ENCODE measurements around the gene PBLD. TPM values are rescaled to one million over a fixed set of nuclear protein-coding genes. Genes with fewer than 3 reads are reported as not detected.

Gene PBLD
- total RNA-seq, 1 experiment from 2014 or later: 4.9 TPM

DNA sequence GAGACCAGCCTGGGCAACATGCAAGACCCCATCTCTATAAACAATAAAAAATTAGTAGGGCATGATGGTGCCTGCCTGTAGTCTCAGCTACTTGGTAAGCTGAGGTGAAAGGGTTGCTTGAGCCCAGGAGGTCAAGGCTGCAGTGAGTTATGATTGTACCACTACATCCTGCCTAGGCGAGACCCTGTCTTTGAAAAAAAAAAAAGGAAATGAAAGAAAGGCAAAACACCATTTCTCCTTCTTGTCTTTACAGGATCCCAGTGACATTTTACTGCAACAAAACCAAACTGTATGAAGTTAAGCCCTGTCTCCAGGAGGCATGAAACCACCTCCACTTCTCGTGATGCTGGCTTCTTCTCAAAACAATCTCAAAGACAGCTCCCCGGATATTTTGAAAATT, 29.9 kb upstream of the PBLD start:
- TF ChIP-seq, protein P1, sequence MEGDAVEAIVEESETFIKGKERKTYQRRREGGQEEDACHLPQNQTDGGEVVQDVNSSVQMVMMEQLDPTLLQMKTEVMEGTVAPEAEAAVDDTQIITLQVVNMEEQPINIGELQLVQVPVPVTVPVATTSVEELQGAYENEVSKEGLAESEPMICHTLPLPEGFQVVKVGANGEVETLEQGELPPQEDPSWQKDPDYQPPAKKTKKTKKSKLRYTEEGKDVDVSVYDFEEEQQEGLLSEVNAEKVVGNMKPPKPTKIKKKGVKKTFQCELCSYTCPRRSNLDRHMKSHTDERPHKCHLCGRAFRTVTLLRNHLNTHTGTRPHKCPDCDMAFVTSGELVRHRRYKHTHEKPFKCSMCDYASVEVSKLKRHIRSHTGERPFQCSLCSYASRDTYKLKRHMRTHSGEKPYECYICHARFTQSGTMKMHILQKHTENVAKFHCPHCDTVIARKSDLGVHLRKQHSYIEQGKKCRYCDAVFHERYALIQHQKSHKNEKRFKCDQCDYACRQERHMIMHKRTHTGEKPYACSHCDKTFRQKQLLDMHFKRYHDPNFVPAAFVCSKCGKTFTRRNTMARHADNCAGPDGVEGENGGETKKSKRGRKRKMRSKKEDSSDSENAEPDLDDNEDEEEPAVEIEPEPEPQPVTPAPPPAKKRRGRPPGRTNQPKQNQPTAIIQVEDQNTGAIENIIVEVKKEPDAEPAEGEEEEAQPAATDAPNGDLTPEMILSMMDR (conservative IDR thresholded peaks at IDR 0.05; ENCODE audit: low read depth, low read length): no peak
- Histone ChIP-seq H3K27ac (ENCODE audit: low read depth, low read length, poor library complexity, severe bottlenecking) (no peak overlapping the region), H3K4me1 (ENCODE audit: insufficient read depth, low read length, poor library complexity, severe bottlenecking) (no peaks in the 10 kb centered on the region), H3K4me3 (ENCODE audit: low read depth, low read length, poor library complexity, severe bottlenecking) (no peak overlapping the region), H3K27me3 (replicated peaks; ENCODE audit: insufficient read depth, low read depth, low read length, poor library complexity) (no peaks in the 10 kb centered on the region), H3K9me3 (ENCODE audit: low read depth, low read length, poor library complexity, severe bottlenecking) (no peaks in the 10 kb centered on the region), H3K36me3 (ENCODE audit: insufficient read depth, low read length, poor library complexity, severe bottlenecking) (peaks cover 26% of the 10 kb centered on the region)
- POLR2A ChIA-PET (ENCODE audit: low non-redundant PET): interaction anchor here (0.6 kb wide), 1 partner anchor 60 kb away, joined by 12 read pairs; no protein-coding TSS in a partner anchor
- CTCF ChIA-PET: no interaction called here
- BruUV-seq (replicated peaks): TSS peak; percentile 14
- intact Hi-C loops (cut with micrococcal nuclease; ENCODE audit: unreplicated experiment): no loop called here
- DNase-seq (ENCODE audit: low spot score): no peak

DNA sequence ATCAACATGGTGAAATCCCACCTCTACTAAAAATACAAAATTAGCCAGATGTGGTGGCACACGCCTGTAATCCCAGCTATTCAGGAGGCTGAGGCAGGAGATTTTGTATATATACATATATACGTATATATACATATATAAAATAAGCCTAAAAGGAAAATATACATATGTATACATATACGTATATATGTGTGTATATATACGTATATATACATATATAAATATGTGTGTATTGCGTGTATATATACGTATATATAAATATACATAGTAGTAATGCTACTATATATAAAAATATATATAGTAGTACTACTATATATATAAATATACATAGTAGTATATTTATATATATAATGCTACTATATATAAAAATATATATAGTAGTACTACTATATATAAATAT, 26.5 kb upstream of the PBLD start:
- Histone ChIP-seq H3K27ac (ENCODE audit: low read depth, low read length, poor library complexity, severe bottlenecking) (no peak overlapping the region), H3K36me3 (ENCODE audit: insufficient read depth, low read length, poor library complexity, severe bottlenecking) (peaks cover 21% of the 10 kb centered on the region), H3K4me3 (ENCODE audit: low read depth, low read length, poor library complexity, severe bottlenecking) (no peak overlapping the region), H3K27me3 (replicated peaks; ENCODE audit: insufficient read depth, low read depth, low read length, poor library complexity) (no peaks in the 10 kb centered on the region), H3K4me1 (ENCODE audit: insufficient read depth, low read length, poor library complexity, severe bottlenecking) (no peaks in the 10 kb centered on the region), H3K9me3 (ENCODE audit: low read depth, low read length, poor library complexity, severe bottlenecking) (no peaks in the 10 kb centered on the region)
- ChIA-PET CTCF (no interaction called here), POLR2A (ENCODE audit: low non-redundant PET) (no interaction called here)
- BruUV-seq (replicated peaks): no TSS peak
- TF ChIP-seq, protein P1 (conservative IDR thresholded peaks at IDR 0.05; ENCODE audit: low read depth, low read length): no peak
- TF ChIP-seq EZH2 (IDR thresholded peaks at IDR 0.05; ENCODE audit: borderline replicate concordance, low read depth, low read length, poor library complexity, severe bottlenecking): no peak
- DNase-seq (ENCODE audit: low spot score): no peak
- intact Hi-C loops (cut with micrococcal nuclease; ENCODE audit: unreplicated experiment): no loop called here

DNA sequence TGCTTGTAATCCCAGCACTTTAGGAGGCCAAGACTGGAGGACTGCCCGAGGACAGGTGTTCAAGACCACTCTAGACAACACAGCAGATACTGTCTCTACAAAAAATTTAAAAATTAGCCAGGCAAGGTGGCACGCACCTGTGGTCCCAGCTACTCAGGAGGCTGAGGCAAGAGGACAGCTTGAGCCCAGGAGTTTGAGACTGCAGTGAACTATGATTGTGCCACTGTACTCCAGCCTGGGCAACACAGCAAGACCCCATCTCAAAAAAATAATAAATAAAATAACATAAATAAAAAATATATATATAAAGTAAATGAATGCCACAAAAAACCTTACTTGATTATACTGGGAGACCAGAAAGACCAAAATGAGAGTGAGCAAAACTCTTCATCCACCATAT, 20.8 kb upstream of the PBLD start:
- no peaks in the 10 kb centered on the region for H3K27me3 ChIP-seq (replicated peaks; ENCODE audit: insufficient read depth, low read depth, low read length, poor library complexity)
- intact Hi-C loops (cut with micrococcal nuclease; ENCODE audit: unreplicated experiment): no loop called here
- peaks cover 13% of the 10 kb centered on the region for H3K36me3 ChIP-seq (ENCODE audit: insufficient read depth, low read length, poor library complexity, severe bottlenecking)
- no peak overlapping the region for H3K4me3 ChIP-seq (ENCODE audit: low read depth, low read length, poor library complexity, severe bottlenecking)
- ChIA-PET POLR2A (ENCODE audit: low non-redundant PET) (interaction anchor here (0.7 kb wide), 1 partner anchor 14 kb away, joined by 3 read pairs; no protein-coding TSS in a partner anchor), CTCF (no interaction called here)
- no peaks in the 10 kb centered on the region for H3K9me3 ChIP-seq (ENCODE audit: low read depth, low read length, poor library complexity, severe bottlenecking)
- H3K4me1 ChIP-seq (ENCODE audit: insufficient read depth, low read length, poor library complexity, severe bottlenecking): no peaks in the 10 kb centered on the region
- no peak for DNase-seq (ENCODE audit: low spot score)
- H3K27ac ChIP-seq (ENCODE audit: low read depth, low read length, poor library complexity, severe bottlenecking): no peak overlapping the region
- no peak for TF ChIP-seq EZH2 (IDR thresholded peaks at IDR 0.05; ENCODE audit: borderline replicate concordance, low read depth, low read length, poor library complexity, severe bottlenecking)
- TF ChIP-seq, protein P1 (conservative IDR thresholded peaks at IDR 0.05; ENCODE audit: low read depth, low read length): no peak
- no TSS peak for BruUV-seq (replicated peaks)

All from A673 (cell line).